H1 (cell line): ENCODE measurements around the gene DHH. TPM values are rescaled to one million over a fixed set of nuclear protein-coding genes. Genes with fewer than 3 reads are reported as not detected.

Experiments used
- CHD2 ChIP-seq: IDR thresholded peaks from 2 replicates; pipeline ENCODE4 v1.6.1; 2012; ENCODE audit warnings: low read length, improper control_type of control experiment
- CHD7 ChIP-seq: fragments of 300-600 bp; sonication (generic); IDR thresholded peaks from 2 replicates; pipeline ENCODE4 v1.7.1; 2012; ENCODE audit warnings: low read length, moderate library complexity, mild to moderate bottlenecking, inconsistent platforms; ENCODE audit not compliant: insufficient replicate concordance
- FOSL1 ChIP-seq: IDR thresholded peaks from 2 replicates; pipeline ENCODE4 v1.6.1; 2011; ENCODE audit warnings: mild to moderate bottlenecking, low read depth, low read length, moderate library complexity; ENCODE audit not compliant: insufficient read depth
- KDM4A ChIP-seq: IDR thresholded peaks from one replicate; pipeline ENCODE4 v1.7.1; 2012; ENCODE audit warnings: low read depth, mild to moderate bottlenecking, moderate library complexity, low read length, inconsistent platforms; ENCODE audit not compliant: severe bottlenecking
- POLR2A ChIP-seq, 2 experiments: IDR thresholded peaks; 1 replicate in 1 of 2; 2 replicates in 1 of 2; pipeline ENCODE4 v1.6.1; 2011; ENCODE audit warnings: low read depth in 2 of 2, low read length in 2 of 2, mild to moderate bottlenecking in 2 of 2; ENCODE audit errors: control extremely low read depth in 1 of 2
- RAD21 ChIP-seq, 2 experiments: IDR thresholded peaks in 1 of 2; conservative IDR thresholded peaks in 1 of 2; 2 replicates each; pipeline ENCODE4 v1.6.1; 2011; ENCODE audit warnings: low read depth in 2 of 2, low read length in 2 of 2, improper control_type of control experiment in 1 of 2, inconsistent platforms in 1 of 2, mild to moderate bottlenecking in 1 of 2, moderate library complexity in 1 of 2
- RBBP5 ChIP-seq: IDR thresholded peaks from 2 replicates; pipeline ENCODE4 v1.7.1; 2012; ENCODE audit warnings: low read depth, mild to moderate bottlenecking, inconsistent platforms, low read length, moderate library complexity, borderline replicate concordance
- SIX5 ChIP-seq: IDR thresholded peaks from 2 replicates; pipeline ENCODE4 v1.6.1; 2011; ENCODE audit warnings: mild to moderate bottlenecking, low read depth, low read length
- SP4 ChIP-seq: IDR thresholded peaks from 2 replicates; pipeline ENCODE4 v1.6.1; 2012; ENCODE audit warnings: low read length, inconsistent platforms
- SRF ChIP-seq: IDR thresholded peaks from 2 replicates; pipeline ENCODE4 v1.6.1; 2011; ENCODE audit warnings: mild to moderate bottlenecking, low read depth, low read length, moderate library complexity
- polyA plus RNA-seq, 7 experiments: library from polyadenylated mRNA; depleted of rRNA in 3 of 7; stranded (reverse) in 5 of 7; unstranded in 2 of 7; fragments of >200 nt in 5 of 7; fragments of 200-250 nt in 2 of 7; gene quantifications; 1 replicate in 5 of 7; 2 replicates in 1 of 7; 4 replicates in 1 of 7; pipeline versions ENCODE4 v1.2.1 to v1.2.3, GENCODE V29; 2011 to 2013; ENCODE audit warnings: missing spikeins in 2 of 7, mixed read lengths in 2 of 7
- total RNA-seq: library from RNA; stranded (reverse); fragmentation: NEBNext Ultra II Directional; extraction: Animal tissue kit (Norgen Biotek cat#: 25700); gene quantifications from 2 replicates; pipeline ENCODE4 v1.2.1, GENCODE V29; 2021
- TF ChIP-seq, protein P1 (sequence below): IDR thresholded peaks from 2 replicates; pipeline ENCODE4 v1.6.1; 2012; ENCODE audit warnings: inconsistent platforms

The DHH gene
- total and polyA plus RNA-seq, 2 of the 8 experiments (the other 6 are each of a cell fraction or from before 2014, with no cell fraction given): 0.03 to 0.11 TPM

DNA sequence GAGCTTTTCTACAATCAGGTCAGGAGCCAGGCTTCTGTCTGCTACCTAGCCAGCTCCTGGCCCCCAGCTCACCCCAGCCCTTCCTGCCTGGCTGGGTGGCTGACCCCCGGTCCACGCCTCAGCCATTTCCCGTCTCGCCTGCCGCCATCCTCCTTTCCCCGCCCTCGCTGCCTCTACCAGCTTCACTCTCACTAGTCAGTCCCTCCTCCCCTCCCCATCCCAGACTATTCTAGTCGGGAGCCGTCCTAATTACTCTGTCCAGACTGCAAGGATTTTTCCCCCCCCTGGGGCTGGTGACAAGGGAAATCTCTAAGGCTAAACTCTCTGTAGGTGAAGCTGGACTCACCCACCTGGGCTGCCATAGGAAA lies 825 bp downstream of the DHH start (continued):
- TF ChIP-seq SIX5: no peak
- no peak for TF ChIP-seq KDM4A
- TF ChIP-seq, protein P1, sequence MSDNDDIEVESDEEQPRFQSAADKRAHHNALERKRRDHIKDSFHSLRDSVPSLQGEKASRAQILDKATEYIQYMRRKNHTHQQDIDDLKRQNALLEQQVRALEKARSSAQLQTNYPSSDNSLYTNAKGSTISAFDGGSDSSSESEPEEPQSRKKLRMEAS: no peak
- TF ChIP-seq SP4: no peak
- TF ChIP-seq FOSL1: no peak
- TF ChIP-seq CHD7: no peak
- no peak for TF ChIP-seq CHD2
- no peak for TF ChIP-seq RAD21 (IDR thresholded peaks at IDR 0.05 in 1 of 2, conservative IDR thresholded peaks at IDR 0.05 in 1 of 2; ENCODE audit: low read depth in 2 of 2, low read length in 2 of 2)
- no peak for TF ChIP-seq POLR2A (IDR thresholded peaks at IDR 0.05; ENCODE audit: control extremely low read depth in 1 of 2, low read depth in 2 of 2, low read length in 2 of 2)
- TF ChIP-seq RBBP5: no peak
- TF ChIP-seq SRF: no peak
